NCI-H146 treated with DMSO at 0.1 percent for 48 hours (cell line): ENCODE measurements around the gene FBLN2.

Experiments
- DNase-seq: peaks from one replicate; lab custom pipeline; 2025; ENCODE audit not compliant: unreplicated experiment; lab: John Stamatoyannopoulos, UW

FBLN2 gene

DNA sequence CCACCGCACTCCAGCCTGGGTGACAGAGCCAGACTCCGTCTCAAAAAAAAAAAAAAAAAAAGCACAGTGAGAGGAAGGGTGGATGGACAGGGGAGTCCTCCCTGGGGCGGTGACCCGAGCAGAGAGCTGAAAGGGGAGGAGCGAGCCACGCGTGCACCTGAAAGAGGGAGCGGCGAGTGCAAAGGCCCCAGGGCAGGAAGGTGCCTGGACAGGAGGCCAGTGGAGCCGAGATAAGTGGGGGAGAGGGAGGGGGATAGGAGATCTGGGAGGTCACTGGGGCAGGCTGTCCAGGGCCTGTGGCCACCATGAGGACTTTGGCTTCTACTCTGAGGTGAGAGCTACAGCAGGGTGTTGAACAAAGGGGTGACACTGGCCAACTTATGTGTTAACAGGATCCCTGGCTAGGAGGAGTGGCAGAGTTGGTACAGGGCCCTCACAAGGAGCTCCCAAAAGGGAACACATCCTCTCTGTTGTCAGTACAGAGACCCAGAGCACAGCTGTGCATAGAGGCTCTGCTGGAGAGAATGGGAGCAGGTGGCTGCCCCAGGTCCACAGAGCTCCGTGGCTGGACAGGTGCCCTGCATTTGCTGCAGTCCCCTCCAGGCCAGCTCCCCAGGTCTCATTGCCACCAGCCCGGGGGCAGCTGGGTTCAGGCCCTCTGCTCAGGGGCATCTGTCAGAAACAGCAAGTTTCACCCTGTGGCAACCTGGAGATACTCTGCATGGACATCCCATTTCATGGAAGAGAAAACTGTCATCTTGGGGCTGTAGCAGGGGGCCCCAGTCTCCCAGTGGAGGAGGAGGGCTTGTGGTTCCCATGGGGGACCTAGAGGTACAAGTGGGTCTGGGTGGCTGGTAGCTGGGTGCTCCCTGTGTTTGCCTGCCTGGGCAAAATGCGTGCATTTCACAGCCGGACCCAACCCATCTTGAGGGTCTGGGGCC, 28.5 kb downstream of the FBLN2 start:
- DNase-seq: no peak

DNA sequence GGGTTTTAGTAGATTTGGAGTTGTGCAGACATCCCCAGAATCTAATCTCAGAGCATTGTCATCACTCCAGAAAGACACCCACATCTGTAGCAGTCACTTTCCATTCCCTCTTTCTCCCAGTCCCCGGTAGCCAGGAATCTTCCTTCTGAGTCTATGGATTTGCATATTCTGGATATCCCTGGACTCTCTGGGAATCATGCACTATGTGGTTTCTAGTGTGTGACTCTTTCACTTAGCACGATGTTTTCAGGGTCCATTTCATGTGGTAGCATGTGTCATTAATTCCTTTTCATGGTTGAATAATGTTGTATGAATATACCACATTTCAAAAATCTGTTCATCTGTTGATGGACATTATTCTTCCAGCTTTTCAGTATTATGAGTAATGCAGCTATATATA, 29.3 kb downstream of the FBLN2 start:
- DNase-seq: no peak

DNA sequence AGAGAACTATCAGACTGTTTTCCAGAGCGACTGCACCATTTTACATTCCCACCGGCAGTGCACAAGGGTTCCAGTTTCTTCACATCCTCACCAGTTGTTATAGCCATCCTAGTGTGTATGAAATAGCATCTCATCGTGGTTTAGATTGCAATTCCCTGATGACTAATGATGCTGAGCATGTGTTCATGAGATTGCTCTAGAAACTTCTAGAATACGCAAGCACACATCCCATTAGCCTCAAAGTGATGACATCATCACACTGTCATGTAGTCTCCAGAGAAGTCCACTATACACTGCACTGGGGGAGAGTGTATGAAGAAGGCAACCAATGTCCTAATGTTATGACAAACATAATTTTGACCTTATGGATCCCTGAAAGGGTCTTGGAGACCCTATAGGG, 30.1 kb downstream of the FBLN2 start:
- DNase-seq: no peak

DNA sequence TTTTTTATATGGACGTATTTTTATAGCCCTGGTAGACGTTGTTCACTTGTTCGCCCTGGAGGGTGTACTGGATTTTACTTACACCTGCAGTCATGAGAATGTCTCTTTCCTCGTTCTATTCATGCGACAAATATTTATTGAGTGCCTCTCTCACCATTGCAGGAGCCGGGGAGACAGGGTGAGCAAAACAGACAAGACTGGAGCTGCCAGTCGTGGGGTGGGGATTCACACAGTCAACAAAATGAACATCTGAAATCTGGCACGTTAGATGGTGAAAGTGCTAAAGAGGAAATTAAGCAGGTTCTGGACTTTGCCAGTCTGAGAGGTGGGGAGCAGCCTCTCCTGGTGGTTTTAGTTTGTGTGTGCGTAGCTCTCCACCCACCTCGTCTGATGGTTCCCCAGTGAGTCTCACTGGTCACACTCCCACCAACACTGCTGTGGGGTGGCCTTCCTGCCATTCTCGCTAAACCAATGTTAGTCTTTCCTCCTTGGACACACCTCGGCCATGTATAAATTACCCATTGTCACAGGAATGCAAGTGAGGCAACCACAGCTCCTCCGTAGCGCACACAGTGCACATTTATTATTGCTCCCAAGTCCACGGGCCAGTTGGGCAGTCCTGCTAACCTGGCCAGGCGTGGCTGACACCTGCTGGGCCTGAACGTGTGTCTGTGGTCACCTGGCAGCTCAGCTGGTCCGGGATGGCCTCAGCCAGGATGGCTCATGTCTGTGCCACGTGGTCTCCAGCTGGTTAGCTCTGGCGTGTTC, 31.5 kb downstream of the FBLN2 start:
- DNase-seq: no peak

DNA sequence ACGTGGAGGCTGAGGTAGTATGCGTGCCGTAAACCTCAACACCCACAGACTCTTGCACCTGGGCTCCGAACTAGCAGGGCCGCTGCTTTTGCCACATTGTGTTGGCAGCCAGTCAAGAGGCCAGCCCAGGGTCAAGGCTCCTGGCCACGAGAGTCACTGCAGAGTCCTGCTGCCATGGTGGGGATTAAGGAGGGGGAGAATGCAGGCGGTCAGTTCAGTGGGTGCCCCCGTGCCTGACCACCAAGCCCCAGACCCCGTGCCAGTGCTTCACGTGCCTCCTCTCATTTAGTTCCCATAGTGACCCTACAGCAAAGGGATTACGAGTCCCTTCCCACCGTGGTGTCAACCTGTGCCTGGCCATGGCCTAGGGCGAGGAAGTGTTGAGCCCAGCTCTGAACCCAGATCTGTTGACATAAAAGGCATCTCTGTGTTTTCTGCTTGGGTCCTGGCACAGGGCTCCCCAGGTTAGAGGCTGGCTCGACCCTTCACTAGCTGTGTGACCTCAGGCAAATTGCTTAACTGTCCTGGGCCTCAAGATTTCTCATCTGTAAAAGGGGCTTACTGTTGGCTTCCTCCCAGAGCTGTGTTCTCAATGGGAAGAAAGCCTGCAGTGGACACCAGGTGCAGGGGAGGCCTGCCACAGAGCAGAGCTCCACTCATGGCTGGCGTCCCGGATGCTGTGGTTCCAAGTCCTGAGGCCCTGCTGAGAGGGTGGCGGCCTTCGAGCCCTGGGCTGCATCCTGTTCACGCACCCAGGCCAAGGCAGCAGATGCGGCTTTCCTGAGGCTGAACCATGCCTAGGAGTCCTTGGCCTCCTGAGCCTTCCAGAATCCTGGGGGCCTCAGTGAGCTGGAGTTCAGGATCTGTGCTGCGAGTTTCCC, 32.8 kb downstream of the FBLN2 start:
- DNase-seq: no peak

DNA sequence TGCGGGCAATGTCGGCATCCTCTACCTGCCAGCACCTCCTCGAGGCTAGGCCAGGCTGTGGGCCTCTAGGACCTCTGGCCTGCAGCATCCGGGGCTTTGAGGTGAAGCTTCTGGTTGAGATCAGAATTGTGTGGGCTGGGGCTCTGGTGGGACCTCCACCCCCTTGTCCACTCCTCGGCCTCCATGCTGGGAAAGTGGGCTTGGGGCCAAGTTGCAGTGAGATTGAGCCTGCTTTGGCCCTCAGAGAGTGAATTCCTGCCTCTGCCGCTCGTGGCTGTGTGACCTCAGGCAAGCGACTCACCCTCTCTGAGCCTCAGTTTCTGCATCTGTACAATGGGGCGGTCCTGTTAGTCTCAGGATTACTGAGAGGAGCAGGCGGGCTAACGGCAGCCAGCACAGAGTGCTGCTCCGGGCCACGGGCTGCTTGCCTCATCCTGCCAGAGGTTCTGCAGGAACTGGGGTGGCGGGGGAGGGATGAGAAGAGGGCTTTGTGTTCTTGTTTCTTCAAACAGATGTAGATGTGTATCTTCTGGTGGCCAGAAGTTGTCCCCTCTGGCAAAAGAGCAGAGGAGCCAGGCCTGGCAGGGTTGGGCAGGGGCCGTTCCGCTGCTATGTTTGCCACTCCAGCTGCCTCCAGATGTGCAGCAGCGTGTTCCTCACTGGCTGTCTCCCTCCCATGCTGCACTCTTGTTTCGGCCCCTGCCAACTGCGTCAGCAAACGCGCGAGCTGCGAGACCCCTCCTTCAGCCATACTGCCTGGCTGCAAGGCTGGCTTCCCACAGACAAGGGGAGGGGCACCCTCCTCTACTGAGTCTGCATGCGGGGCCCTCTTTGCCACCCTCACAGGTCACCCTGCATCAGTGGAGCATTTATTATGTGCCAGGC, 33.7 kb downstream of the FBLN2 start:
- DNase-seq: no peak

DNA sequence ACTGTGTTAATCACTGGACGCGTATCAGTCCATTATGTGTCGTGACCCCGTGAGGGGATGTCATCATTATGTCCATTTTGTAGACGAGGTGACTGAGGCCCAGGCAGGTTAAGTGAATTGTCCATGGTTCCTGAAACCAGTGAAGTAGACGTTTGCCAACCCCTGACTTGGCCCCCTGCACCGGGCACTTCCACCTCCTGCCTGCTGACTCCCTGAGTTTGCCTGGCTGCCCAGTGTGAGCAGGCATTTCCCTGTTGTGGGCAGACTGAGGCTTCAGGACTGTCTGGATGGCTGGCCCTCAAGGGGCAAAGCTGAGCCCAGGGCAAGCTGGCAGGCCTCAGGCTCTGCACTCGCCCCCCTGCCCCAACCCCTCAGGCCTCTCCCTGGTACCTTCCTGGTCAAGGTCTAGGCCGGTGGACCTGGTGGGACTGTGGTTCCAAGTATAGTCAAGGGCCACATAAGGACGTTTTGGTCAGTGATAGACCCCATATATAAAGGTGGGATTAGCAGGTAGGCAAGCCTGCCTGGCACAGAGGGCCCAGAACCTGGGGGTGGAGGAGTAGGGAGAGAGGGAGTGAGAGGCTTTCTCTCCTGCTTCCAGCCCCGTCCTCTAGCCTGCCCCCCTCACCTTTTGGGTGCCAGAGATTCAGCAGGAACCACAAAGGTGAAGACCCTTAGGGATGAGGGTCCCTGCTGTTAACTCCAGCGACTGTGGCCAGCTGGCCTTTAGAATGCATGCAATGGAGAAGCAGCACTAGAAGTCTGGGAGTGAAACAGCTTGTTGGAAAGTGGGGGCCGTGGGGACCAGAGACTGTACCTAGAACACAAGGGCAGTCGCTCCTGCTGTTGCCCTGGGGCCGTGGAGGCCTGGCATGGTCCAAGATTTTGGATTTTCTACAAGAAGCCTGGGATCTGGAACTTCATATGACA, 34.6 kb downstream of the FBLN2 start:
- DNase-seq: no peak

DNA sequence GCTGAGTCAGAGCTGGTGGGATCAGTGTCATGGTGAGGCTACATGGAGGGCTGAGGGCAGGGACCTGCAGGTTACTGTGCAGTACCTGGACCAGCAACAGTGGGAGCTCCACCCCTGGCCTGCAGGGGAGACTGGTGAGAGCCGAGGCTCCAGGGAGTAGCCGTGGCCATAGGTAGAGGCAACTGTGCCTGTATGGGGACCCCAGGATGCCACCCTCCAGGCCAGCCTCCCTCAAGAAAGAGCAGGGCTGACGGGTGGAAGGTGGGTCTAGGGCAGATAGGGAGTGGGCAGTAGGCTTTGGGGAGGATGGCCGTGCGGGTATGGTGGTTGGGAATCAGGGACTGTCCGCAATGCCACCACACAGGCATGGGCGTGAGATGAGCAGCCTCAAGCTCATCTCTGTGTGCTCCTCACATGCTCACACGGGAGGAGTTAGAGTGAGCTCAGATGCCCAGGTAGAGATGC, 35.5 kb downstream of the FBLN2 start:
- DNase-seq: no peak

DNA sequence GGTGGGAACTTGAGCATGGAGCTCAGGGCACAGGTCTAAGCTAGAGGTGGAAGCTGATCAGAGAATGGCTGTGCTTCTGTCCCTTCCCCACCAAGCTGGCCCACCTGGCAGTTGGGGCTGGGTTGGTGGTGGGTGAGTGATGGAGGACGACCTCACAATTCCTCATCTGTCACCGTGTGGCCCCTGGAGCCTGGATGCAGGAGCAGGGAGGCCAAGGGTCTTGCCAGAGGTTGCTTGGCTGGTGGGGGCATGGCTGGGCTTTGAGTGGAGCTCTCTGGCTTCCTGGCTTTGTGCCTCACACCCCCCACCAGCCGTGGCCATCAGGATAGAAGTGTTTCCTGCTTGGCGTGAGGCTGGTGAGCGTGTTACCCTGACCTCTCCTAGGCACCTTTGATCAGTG, 36.0 kb downstream of the FBLN2 start:
- no peak for DNase-seq

DNA sequence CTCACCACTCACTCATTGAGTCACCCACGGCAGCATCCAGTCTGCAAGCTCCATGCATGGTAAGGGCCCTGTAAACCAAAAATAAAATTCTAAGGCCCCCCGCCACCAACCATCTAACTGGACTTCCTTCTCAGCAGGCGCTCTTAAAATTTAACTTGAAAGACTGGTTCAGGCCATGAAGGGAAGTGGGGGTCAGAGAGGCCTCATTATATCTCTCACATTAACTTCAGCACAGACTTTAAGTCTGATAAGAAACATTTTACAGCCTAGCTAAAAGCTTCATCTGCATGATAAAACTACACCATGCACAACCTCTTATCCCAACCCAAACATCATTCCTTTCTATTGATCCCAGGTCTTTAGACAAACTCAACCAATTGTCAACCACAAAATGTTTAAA, 38.5 kb downstream of the FBLN2 start:
- no peak for DNase-seq

DNA sequence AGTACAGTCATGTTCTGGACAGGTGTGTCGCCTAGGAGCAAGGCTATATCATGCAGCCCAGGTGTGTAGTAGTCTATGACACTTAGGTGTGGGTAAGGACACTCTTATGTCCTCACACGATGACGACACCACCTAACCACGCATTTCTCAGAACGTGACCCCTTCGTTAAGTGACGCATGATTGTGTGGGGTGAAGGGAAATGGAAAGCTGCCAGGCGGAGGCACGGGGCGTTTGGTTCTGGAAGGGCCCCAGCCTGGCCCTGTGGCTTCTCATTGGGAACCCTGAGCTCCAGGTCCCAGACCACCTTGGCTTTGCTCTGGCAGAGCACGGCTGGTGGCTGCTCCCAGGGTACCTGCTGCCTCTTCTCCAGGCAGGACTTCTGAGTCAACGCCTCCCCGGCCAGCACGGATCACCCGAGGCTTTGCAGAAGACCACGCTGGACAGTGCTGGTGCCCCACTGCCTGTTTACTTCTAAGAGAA, 39.3 kb downstream of the FBLN2 start:
- DNase-seq: no peak

DNA sequence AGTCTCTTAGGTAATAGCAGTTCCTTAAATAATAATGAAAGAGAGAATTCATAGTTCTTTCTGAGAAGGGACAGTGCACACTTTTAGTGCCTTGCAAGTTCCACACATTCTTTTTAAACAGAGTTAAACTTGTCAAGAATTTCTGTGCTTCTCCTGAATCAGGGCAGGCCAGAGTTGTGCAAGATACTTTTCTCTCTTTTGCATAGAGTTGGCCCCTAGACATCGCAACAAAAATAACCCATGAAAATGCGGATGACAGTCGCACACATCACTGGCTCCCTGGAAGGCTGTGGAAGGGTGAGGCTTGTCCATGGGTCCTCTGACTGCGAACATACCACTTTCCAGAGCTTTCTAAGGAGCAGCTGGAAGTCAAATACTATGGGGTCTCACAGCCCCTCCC, 40.1 kb downstream of the FBLN2 start:
- no peak for DNase-seq

DNA sequence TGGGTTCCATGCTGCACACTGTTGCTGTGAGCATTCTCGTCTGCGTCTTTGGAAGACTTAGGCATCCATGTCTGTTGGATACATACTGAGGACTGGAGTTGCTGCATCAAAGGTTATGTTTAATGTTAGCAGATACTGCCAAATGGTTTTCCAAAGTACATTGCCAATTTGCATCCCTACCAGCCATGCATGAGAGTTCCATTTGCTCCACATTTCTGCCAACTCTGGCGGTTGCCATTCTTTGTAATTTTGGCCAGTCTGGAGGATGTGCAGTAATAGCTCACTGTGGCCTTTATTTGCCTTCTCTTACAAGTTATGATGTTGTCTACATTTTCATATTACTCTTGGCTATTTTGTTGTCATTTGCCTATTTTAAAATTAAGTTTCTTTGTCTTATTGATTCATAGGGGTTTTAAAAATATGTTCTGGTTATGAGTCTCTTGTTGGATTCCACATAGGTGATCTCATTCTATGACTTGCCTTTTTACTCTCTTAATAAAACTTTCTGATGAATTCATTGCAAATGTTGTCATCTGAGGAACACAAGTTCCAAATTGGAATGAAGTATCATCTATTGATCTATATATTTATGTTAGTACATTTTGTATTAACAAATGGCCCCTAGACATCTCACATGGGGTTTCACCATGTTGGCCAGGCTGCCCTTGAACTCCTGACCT, 42.1 kb downstream of the FBLN2 start:
- no peak for DNase-seq

DNA sequence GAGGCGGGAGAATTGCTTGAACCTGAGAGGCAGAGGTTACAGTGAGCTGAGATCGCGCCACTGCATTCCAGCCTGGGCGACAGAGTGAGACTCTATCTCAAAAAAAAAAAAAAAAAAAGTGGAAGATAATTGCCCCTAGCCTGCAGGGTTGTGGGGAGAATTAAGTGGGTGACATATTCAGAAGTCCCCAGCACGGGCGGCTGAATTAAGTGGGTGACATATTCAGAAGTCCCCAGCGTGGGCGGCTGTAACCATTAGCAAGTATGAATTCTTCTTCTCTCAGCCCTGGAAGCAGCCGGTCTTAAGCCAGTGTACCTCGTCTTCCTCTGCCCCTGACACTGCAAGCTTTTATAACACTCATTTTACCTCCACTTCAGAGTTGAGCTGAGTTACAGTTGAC, 44.7 kb downstream of the FBLN2 start:
- no peak for DNase-seq

DNA sequence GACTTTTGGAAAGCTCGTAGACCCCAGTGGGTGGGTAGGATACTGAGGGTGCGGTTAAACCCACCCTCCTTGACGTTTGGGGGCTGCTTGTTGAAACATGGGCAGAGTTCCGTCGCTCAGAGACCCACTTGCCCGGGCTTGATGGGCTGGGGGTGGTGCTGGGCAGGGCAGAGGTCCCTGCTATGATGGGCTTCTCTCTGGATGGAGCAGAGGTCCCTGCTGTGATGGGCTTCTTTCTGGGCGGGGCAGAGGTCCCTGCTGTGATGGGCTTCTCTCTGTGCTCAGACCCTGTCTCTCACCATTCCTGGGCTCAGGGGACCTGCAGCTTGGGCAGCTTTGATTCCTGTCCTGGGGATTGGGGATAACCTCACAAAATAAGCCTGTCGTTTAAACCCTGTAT, 45.2 kb downstream of the FBLN2 start:
- no peak for DNase-seq

DNA sequence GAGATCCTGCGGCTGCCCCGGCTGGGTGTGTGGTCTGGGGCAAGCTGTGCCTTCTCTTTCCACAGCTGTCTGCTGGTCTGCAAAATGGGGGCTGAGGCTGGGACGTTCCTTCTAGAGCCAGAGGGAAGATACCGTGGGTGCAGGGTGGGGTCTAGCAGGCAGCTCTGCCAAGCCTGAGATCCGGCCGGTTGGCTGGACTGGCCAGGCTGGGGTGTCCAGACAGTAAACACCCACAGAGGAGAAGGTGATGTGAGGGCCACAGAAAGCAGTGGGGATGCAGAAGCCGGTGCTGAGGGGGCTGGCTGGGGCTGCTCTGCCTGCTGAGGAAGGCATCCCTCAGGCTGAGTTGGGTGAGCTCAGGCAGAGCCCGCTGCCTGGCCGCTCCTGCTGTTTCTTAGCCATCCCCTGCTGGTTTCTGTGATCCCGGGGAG, 46.1 kb downstream of the FBLN2 start:
- DNase-seq: no peak

DNA sequence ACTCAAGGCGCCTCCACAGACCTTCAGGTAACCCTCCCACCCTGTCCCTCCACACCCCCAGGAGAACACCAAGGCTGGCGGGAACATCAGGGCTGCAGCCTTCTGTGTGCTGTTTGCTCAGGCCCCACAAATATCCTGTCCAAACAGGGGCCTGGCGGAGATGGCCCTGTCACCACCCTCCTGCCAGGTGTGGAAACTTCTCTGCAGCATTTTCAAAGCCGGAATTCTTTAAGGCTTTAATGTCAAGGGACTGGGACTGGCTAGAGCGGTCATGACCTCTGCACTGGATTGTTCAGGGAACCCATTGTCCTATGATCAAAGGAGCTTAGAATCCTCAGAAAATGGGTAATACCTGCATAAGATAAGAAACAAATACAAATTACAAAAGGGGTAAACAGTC, 46.6 kb downstream of the FBLN2 start:
- DNase-seq: no peak

DNA sequence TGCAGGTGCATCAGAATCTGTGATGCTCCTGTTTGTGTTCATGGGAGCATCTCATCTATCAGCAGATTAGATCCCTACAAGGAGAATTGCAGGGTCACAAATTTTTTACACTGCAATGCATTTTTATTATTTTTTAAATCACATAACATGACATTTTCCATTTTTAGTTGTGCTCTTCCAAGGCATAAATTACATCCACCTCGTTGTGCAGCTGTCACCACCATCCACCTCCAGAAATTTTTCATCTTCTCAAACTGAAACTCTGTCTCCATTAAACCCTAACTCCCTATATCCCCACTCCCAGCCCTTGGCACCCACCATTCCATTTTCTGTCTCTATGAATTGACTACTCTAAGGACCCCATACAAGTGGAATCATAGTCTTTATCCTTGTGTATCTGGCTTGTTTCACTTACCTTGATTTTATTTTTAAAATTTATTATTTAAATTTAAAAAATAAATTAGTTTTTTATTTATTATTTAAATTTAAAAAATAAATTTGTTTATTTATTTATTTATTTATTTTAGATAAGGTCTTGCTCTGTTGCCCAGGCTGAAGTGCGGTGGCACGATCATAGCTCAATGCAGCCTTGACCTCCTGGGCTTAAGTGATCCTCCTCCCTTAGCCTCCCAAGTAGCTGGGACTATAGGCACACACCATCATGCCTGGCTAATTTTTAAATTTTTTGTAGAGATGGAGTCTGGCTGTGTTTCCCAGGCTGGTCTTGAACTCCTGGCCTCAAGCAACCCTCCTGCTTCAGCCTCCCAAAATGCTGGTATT, 47.7 kb downstream of the FBLN2 start:
- no peak for DNase-seq
